Measurements from ENCODE around the gene DDX54.

Gene DDX54, protein sequence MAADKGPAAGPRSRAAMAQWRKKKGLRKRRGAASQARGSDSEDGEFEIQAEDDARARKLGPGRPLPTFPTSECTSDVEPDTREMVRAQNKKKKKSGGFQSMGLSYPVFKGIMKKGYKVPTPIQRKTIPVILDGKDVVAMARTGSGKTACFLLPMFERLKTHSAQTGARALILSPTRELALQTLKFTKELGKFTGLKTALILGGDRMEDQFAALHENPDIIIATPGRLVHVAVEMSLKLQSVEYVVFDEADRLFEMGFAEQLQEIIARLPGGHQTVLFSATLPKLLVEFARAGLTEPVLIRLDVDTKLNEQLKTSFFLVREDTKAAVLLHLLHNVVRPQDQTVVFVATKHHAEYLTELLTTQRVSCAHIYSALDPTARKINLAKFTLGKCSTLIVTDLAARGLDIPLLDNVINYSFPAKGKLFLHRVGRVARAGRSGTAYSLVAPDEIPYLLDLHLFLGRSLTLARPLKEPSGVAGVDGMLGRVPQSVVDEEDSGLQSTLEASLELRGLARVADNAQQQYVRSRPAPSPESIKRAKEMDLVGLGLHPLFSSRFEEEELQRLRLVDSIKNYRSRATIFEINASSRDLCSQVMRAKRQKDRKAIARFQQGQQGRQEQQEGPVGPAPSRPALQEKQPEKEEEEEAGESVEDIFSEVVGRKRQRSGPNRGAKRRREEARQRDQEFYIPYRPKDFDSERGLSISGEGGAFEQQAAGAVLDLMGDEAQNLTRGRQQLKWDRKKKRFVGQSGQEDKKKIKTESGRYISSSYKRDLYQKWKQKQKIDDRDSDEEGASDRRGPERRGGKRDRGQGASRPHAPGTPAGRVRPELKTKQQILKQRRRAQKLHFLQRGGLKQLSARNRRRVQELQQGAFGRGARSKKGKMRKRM

GRCh38 chr12:113185180-113186032 lies at the start of gene DDX54, which contains the start of gene RITA1:
Gene DDX54 (minus strand): TSS chr12:113185478. CDS start chr12:113185451, 27 bp downstream.
Gene RITA1 (plus strand): TSS chr12:113185721. CDS start chr12:113186747, 1,026 bp downstream.
- DNase-seq = peak; percentile 80 to 82

GRCh38 chr12:113234483-113234882 lies 49.2 kb upstream of the DDX54 start:
- no peak for DNase-seq

DNA sequence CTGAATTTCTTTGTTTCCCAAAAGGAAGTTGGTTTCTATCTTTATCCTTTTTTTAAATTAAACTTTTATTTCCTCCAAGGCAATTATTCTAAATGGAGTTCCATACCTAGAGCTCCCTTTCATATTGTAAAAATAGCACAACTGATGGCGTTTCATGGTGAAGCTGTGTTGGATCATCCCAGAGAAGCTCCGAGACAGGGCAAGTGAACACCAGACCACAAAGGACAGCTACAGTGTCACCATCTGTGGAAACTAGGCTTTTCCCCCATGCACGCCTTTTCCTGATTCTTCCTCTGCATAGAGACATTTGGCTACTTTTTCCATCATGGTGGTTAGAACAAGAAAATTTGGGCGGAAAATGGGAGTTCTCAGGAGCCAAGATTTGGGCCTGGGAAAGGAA lies 48.7 kb upstream of the DDX54 start:
- DNase-seq = no peak

GRCh38 chr12:113232840-113233585 lies 47.7 kb upstream of the DDX54 start:
- DNase-seq = peak; percentile 66

DNA sequence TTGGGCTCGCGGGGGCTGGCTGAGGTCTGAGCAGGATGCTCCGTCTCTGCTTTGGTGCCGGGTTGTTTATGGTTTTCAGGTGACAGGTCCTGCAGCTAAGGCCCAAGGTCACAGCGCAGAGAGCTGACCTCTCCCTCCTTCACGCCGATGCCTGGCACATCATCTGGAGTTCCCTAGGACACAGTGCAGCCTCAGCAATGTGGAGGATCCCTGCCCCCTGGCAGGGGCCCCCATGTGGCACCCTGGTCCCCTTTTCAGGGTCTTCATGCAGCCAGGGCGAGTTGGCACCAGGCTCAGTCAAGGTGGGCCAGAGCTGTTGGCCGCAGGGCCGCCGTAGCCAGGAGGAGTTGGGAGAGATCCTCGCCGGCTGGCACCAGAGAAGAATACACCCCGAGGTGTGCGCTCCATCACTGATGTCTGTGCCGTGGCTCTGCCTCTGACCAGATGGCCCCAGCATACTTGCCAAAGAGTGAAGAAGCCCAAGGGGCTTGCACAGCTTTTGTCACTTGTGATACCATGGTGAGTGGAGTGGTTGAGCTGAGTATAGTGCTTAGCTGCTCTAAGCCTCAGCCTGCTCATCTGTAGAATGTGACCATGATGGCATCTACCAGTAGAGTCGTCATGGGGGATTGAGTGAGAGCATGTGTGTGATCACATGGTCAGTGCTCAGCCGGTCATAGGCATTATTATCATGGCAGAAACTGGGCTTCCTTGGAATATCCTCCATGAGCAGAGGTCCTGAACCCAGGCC lies 47.0 kb upstream of the DDX54 start:
- DNase-seq = no peak

DNA sequence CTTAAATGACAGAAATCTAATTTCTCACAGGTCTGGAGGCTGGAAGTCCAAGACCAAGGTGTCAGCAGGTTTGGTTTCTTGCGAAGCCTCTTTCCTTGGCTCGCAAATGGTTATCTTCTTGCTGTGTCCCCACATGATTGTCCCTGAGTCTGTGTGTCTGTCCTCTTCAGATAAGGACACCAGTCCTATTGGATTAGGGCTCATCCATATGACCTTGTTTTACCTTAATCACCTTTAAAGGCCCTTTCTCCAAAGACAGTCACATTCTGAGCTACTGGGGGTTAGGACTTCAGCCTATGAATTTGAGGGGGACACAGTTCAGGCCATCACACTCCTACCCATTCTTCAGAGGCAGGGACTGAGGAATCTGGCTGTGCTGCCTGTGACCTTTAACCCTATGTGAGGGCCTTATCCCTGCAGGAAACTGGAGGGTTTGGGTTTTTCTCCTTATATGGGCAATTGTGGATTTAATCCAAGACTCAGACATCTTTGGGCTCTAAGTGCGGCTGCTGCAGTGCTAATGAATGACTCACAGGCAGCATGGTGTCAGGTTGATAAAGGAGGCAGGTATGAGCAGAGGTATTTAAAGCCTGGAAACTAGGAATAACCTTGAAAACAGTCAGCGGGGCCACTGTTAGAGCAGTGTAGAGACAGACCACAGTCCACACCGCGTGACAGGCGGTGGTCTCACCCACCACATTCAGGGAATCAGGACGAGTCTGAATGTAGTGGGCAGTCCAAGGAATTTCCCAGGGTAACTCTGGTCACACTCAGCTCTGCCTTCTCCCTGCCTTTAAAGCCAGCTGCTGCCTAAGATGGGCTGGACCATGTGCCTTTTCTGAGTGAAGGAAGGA lies 46.2 kb upstream of the DDX54 start:
- no peak for DNase-seq

DNA sequence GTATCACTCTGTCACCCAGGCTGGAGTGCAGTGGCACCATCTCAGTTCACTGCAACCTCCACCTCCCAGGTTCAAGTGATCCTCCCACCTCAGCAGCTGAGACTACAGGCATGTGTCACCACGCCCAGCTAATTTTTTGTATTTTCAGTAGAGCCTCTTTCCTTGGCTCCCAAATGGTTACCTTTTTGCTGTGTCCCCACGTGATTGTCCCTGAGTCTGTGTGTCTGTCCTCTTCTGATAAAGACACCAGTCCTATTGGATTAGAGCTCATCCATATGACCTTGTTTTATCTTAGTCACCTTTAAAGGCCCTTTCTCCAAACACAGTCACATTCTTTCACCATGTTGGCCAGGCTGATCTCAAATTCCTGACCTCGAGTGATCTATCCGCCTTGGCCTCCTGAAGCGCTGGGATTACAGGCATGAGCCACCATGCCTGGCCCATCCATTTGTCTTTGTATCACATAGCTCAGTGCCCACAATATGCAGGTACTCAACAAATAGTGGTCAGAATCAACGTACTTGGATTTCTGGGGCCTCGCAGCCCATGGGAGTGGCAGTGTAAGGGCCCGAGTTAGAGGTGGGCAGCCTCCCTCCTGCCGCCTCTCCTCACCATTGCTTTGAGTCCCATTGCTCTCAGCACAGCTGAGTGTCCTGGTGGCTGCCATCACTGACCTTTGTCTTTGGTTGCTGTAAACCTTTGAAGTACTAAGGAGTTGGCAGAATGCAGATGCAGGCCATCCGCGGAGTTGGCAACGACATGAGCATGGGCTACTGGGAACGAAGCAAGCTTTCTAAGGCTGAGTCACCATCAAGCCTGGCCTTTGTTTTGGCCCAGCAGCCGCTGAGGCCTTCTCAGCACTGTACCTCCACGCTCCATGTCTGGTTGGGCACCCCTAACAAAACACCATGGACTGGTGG lies 45.3 kb upstream of the DDX54 start:
- DNase-seq = no peak

DNA sequence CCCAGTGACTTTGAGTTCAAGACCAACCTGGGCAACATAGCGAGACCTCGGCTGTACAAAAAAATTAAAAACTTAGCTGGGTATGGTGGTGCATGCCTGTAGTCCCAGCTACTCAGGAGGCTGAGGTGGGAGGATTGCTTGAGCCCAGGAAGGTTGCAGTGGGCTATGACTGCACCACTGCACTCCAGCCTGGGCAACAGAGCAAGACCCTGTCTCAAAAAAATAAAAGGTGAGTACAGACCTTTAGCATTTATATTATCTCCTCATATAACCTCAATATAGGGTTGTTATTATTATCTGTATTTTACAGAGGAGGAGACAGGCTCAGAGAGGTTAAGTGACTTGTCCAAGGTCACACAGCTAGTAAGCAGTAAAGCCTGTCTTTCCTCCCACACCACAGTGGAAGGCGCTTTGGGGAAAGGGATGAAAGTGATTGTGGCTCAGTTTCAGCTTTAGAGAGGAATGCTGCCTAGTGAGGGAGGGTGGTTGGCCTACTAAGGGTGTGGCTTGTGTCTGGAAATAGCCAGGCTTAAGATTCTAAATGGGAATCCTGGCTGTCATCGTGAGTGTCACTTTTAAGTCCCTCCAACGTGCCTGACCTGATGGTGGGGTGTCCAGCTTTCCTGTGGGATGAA lies 43.2 kb upstream of the DDX54 start:
- no peak for DNase-seq

DNA sequence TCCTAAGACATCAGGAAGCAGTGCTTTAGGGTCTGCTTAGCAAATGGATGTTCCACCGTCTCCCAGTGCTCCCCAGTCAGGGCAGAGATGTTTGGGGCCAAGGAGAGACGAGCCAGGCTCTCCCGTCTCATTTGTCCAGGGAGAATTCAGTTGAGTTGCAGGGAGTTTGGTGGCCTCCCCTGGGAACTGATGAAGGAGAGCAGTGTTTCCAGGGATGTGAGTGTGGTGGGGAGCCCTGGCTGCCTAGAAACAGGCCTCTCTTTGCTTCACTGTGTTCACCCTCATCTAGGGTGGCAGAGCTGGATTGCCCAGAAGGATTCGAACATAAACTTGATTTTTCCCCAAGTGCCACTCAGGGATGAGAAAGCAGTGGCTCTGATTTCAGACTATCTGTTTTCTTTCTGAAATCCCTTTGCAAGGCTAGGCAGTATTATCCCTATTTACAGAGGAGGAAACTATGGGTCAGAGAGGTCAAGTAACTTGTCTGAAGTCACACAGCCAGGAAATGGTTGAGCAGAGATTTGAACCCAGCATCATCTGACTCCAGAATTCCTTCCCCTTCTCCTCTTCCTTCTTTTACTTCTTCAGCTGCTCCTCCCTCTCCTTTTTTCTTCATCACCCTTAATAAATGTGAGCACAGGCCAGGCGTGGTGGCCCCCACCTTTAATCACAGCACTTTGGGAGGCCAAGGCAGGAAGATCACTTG lies 42.6 kb upstream of the DDX54 start:
- no peak for DNase-seq

DNA sequence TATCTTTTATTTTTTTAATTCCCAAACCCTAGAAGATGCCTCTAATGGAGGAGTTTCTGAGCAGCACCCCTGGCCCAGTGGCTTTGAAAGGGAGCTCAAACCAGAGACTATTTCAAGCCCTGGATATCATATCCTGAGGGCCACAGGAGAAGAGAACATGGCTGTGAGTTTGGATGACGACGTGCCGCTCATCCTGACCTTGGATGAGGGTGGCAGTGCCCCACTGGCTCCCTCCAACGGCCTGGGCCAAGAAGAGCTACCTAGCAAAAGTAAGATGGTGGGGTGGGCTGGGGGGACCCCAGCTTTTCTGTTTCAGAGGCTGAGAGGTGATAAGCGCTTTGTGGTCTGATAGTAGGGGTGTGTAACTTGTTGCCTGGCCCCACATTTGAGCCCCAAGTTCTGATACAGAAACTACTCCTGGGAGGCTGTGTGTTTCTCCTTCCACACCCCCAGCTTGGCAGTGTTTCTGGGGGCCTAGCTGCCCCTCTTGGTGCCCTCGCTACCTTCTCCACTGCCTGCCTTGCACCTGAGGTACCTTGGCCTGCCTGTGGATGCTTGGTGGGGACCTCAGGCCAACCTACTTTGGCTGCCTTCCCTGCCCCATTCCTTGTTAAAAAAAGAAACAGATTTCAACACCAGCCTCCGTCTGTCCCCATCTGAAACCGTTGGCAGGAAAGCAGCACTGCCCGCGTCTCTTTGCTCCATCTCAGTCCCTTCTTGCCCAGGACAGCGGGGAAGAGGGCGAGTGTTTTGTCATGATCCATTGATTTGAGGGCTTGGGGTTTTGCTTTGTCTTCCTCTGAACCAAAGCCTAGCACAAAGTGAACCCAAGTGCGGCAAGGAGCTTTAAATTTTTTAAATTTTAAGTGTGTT lies 41.7 kb upstream of the DDX54 start:
- no peak for DNase-seq

DNA sequence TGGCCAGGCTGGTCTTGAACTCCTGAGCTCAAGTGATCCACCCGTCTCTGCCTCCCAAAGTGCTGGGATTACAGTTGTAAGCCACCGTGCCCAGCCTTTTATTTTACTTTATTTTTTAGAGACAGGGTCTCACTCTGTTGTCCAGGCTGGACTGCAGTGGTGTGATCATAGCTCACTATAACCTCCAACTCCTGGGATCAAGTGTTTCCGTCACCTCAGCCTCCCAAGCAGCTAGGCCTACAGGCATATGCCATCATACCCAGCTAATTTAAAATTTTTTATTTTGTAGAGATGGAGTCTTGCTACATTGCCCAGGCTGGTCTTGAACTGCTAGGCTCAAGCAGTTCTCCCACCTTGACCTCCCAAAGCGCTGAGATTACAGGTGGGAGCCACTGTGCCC lies 39.7 kb upstream of the DDX54 start:
- DNase-seq = no peak

DNA sequence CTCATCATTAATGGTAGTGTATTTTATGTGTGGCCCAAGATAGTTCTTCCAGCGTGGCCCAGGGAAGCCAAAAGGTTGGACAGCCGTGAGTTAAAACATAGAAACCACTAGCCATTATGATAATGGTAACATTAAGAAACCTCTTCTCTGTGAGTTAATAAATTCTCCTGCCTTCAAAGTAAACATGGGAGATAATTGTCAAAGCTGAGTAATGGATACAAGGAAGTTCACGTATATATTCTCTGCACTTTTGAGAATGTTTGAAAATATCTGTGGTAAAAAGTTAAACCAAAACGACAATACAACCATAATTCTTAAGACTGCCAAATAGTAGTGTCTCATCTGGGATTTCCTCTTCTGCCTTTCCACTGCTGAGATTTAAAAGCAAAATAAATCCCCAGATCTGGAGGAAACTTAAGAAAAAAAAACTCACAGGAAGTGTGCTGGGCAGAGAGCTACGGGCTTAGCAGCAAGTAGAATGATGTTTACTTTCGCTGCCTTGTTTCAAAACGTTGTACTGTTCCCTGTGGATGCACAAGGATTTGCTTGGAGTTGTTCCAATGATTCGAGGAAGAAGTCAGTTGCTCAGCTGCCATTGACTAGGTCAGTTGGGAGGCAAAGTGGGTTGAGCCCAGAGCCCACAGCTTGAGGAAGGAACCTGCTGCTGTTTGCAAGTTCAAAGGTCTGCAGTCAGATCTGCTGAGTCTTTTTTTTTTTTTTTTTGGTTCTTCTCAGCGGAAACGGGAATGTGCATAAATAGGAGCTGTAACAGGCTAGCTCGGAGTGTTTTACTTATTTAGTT lies 37.7 kb upstream of the DDX54 start:
- no peak for DNase-seq

DNA sequence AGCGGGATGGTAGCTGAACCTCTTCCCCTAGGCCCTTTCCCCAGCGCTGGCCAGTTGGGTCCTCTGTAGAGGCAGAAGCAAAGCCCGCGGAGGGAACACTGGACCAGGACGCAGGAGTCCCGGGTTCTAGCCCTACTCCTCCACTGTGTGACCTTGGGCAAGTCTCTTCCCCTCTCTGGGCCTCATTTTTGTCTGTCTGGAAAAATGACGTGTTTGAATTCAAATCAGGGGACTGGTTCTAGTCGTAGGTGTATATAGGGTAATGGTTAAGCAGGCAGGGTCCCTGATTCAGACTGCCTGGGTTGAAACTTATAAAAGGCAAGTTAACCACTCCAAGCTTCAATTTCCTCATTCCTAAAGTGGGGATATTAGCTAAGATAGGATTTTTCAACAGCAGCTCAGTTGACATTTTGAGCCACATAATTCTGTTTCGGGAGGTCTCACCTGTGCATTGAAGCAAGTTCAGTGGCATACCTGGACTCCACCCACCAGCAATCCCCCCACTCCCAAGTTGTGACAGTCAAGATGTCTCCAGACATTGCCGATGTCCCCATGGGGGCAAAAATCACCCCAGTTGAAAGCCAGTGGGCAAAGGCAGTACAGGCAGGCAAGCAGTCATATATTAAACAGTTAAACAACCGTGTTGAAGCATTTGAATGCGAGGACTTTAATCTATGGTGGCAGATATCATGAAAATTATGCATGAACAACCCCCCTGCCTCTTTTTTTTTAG lies 36.9 kb upstream of the DDX54 start:
- peak; percentile 13 to 19 for DNase-seq

DNA sequence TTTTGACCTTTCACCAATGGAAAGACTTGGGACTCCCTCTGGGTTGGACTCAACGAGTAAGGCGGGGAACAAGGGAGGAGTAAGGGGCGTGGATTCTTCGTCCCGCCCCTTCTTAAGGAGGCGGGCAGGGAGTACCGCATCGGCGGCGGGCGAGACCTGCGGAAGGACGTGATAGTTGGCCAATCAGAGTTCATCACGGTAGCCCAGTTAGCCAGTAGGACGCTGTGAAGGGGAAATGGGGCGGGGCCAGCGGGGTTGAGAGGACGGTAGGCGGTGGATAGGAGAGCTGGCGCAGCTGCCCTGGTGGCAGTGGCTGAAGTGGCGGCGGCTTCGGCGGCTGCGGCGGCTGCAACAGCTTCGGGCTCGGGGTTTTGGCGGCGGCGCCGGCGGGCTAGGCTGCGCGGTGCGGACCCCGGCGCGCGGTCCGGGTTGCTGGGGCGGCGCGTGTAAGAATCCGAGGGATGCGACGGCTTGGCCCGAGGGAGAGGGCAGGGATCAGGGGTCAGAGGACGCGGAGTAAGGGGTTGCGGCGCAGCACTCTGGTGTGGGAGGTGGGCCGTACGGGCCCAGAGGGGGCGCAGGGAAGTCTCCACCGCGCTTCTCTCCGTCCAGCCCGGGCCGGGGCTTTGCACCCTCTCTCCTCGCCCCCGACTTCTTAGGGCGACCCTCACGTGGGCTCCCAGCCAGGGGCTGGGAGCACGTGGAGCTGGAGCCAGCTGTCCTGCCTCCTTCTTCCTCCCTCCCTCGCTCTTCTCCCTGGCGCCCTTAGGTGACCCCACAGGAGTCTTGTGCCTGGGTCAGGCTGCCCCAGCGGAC lies 36.1 kb upstream of the DDX54 start, which contains the start of gene TPCN1:
TSS of gene TPCN1 (plus strand) at position 284 of the 816 bp plus-strand sequence. CDS start 5,389 bp downstream, outside the sequence.
- peak; percentile 99 for DNase-seq

Data from activated CD4-positive, alpha-beta T cell treated with anti-CD3 and anti-CD28 coated beads for 4 hours (primary cell).